Osteocyte (in vitro differentiated cells): ENCODE results near the gene POLR2L. TPM values are rescaled to one million over a fixed set of nuclear protein-coding genes. Genes with fewer than 3 reads are reported as not detected.

Experiments used
- DNase-seq: peaks from one replicate; pipeline ENCODE4 v3.0.0; 2021; ENCODE audit warnings: mixed read lengths; ENCODE audit not compliant: unreplicated experiment; ENCODE audit errors: extremely low spot score
- H3K27ac Mint-ChIP-seq: one replicate; pipeline ENCODE4 v1.8.0; 2021; ENCODE audit warnings: mild to moderate bottlenecking, mixed read lengths; ENCODE audit not compliant: unreplicated experiment
- H3K27me3 Mint-ChIP-seq: one replicate; pipeline ENCODE4 v1.8.0; 2021; ENCODE audit warnings: mixed read lengths; ENCODE audit not compliant: unreplicated experiment
- H3K36me3 Mint-ChIP-seq: one replicate; pipeline ENCODE4 v1.8.0; 2021; ENCODE audit warnings: mixed read lengths; ENCODE audit not compliant: unreplicated experiment
- H3K4me1 Mint-ChIP-seq: one replicate; pipeline ENCODE4 v1.8.0; 2021; ENCODE audit warnings: mixed read lengths; ENCODE audit not compliant: unreplicated experiment
- H3K4me3 Mint-ChIP-seq: one replicate; pipeline ENCODE4 v1.8.0; 2021; ENCODE audit warnings: mild to moderate bottlenecking, moderate library complexity, mixed read lengths; ENCODE audit not compliant: unreplicated experiment
- H3K9me3 Mint-ChIP-seq: one replicate; pipeline ENCODE4 v1.8.0; 2021; ENCODE audit warnings: mixed read lengths; ENCODE audit not compliant: unreplicated experiment
- CTCF ChIP-seq: fragments of 200-600 bp; sonication (generic); IDR thresholded peaks from 2 replicates; pipeline ENCODE4 v1.5.0; 2021; ENCODE audit warnings: antibody characterized with exemption, mild to moderate bottlenecking, moderate library complexity
- total RNA-seq: library from RNA; stranded (reverse); gene quantifications from 2 replicates; pipeline ENCODE4 v1.2.1, GENCODE V29; 2021

The POLR2L gene
- total RNA-seq, 1 donor from 2014 or later: 193 TPM

GRCh38 chr11:839875-840617, 2.3 kb downstream of the POLR2L start:
- Mint-ChIP-seq H3K27me3 (no peaks in the 10 kb centered on the region), H3K27ac (peak overlapping the region; percentile 23), H3K4me1 (peaks cover 39% of the 10 kb centered on the region), H3K36me3 (peaks cover 8% of the 10 kb centered on the region), H3K9me3 (no peaks in the 10 kb centered on the region), H3K4me3 (peak overlapping the region; percentile 81)
- TF ChIP-seq CTCF: peak; percentile 39
- DNase-seq: no peak

- Mint-ChIP-seq H3K4me3 (peak overlapping the region; percentile 6), H3K36me3 (peaks cover 8% of the 10 kb centered on the region), H3K27me3 (no peaks in the 10 kb centered on the region), H3K4me1 (peaks cover 42% of the 10 kb centered on the region), H3K27ac (no peak overlapping the region), H3K9me3 (no peaks in the 10 kb centered on the region)
- TF ChIP-seq CTCF: no peak
- DNase-seq: no peak
Observed at GRCh38 chr11:839280-839623, 3.1 kb downstream of the POLR2L start.

GRCh38 chr11:838441-839279, 3.7 kb downstream of the POLR2L start:
- Mint-ChIP-seq H3K36me3 (peaks cover 8% of the 10 kb centered on the region), H3K4me1 (peaks cover 45% of the 10 kb centered on the region), H3K9me3 (no peaks in the 10 kb centered on the region), H3K4me3 (no peak overlapping the region), H3K27ac (no peak overlapping the region), H3K27me3 (no peaks in the 10 kb centered on the region)
- no peak for DNase-seq
- no peak for TF ChIP-seq CTCF

- Mint-ChIP-seq H3K27me3 (no peaks in the 10 kb centered on the region), H3K4me3 (no peak overlapping the region), H3K9me3 (no peaks in the 10 kb centered on the region), H3K36me3 (peaks cover 8% of the 10 kb centered on the region), H3K4me1 (peaks cover 44% of the 10 kb centered on the region), H3K27ac (no peak overlapping the region)
- no peak for TF ChIP-seq CTCF
- no peak for DNase-seq
Observed at GRCh38 chr11:837990-838307, 4.4 kb downstream of the POLR2L start.

GRCh38 chr11:837189-837989, 4.9 kb downstream of the POLR2L start:
- H3K9me3 Mint-ChIP-seq: no peaks in the 10 kb centered on the region
- H3K4me1 Mint-ChIP-seq: peaks cover 45% of the 10 kb centered on the region
- no peak for DNase-seq
- H3K4me3 Mint-ChIP-seq: no peak overlapping the region
- TF ChIP-seq CTCF: no peak
- no peaks in the 10 kb centered on the region for H3K27me3 Mint-ChIP-seq
- no peak overlapping the region for H3K27ac Mint-ChIP-seq
- H3K36me3 Mint-ChIP-seq: peaks cover 8% of the 10 kb centered on the region
